Pancreas (tissue), 10 donors: Measurements from ENCODE around the gene IL21R. TPM values are rescaled to one million over a fixed set of nuclear protein-coding genes. Genes with fewer than 3 reads are reported as not detected.

ENCODE experiments used
- ATAC-seq, 4 donors: fragments of 200-7000 bp; cut with Tn5 transposase; one replicate each; pipeline versions ENCODE4 v1.8.0 to v1.9.1; 2020; ENCODE audit warnings: mild to moderate bottlenecking in 4 of 4, moderate library complexity in 4 of 4
- DNase-seq, 6 donors: peaks; one replicate each; pipeline ENCODE4 v3.0.0-alpha.2; 2020
- FAIRE-seq: peaks from 2 replicates; lab custom pipeline; 2012; peaks lifted over from hg19 to GRCh38; lab: Jason Lieb, UNC
- H3K27ac ChIP-seq, 4 donors: fragments of 200-600 bp; sonication (generic); 1 replicate in 3 of 4; 2 replicates in 1 of 4; pipeline versions ENCODE4 v1.5.0 to v1.8.0; 2020
- H3K27me3 ChIP-seq, 4 donors: fragments of 200-600 bp; one replicate each; pipeline ENCODE4 v1.8.0; 2021
- H3K36me3 ChIP-seq, 3 donors: fragments of 200-600 bp; sonication (generic) in 1 of 3; one replicate each; pipeline versions ENCODE4 v1.5.0 to v1.8.0; 2020 to 2021
- H3K4me1 ChIP-seq, 3 donors: fragments of 200-600 bp; one replicate each; pipeline ENCODE4 v1.8.0; 2021
- H3K4me3 ChIP-seq, 4 donors: fragments of 200-600 bp; sonication (generic) in 2 of 4; one replicate each; pipeline versions ENCODE4 v1.5.0 to v1.8.0; 2020 to 2021
- H3K9me3 ChIP-seq, 4 donors: fragments of 200-600 bp; one replicate each; pipeline ENCODE4 v1.8.0; 2021
- WGBS, 2 donors: extraction: QIAGEN DNeasy Blood & Tissue Kit; methylation state at CpG; one replicate each; pipeline ENCODE4 v1.1.7; 2013; 5-methylcytosine and 5-hydroxymethylcytosine counted together
- intact Hi-C, 3 donors: fragments of 100-400 bp; cut with DNase I; formaldehyde crosslinking; loops; one replicate each; pipeline versions ENCODE4 v1.11.1 to v1.14.2; 2022
- polyA plus RNA-seq, 2 donors: library from polyadenylated mRNA; stranded (reverse); fragments of 200-250 nt; gene quantifications; one replicate each; pipeline ENCODE4 v1.2.3, GENCODE V29; 2013
- total RNA-seq, 6 donors: library from RNA; stranded (reverse); fragmentation: NEBNext Ultra II Directional in 4 of 6; extraction: Animal tissue kit (Norgen Biotek cat#: 25700) in 4 of 6; gene quantifications; one replicate each; pipeline versions ENCODE4 v1.2.1 to v1.2.4, GENCODE V29; 2021 to 2023
- TF ChIP-seq, protein P1 (sequence below), 4 donors: fragments of 200-600 bp; sonication (generic) in 3 of 4; IDR thresholded peaks; one replicate each; pipeline versions ENCODE4 v1.5.0 to v1.8.0; 2021; ENCODE audit warnings: antibody characterized with exemption in 4 of 4
- donor health status: healthy with polysubstance abuse.
- donor health status: DM: no; HTN: no; CAD: no; lungs with moderate emphysema.
- donor health status: DM: no; HTN: no; CAD: no.
- donor health status: control.
- donor health status: control.
- donor health status: Bipolar disorder and iron deficiency.
- donor health status: DM: yes; HTN: yes; CAD: no.
- donor health status: DM: no; HTN: no; CAD: no.
- donor health status: DM: no; HTN: no; CAD: no.
- donor health status: DM: yes; HTN: yes; CAD: no.

The IL21R gene
- total and polyA plus RNA-seq, 8 donors = 0.08 to 0.79 (median 0.31) TPM; not detected in 2

DNA sequence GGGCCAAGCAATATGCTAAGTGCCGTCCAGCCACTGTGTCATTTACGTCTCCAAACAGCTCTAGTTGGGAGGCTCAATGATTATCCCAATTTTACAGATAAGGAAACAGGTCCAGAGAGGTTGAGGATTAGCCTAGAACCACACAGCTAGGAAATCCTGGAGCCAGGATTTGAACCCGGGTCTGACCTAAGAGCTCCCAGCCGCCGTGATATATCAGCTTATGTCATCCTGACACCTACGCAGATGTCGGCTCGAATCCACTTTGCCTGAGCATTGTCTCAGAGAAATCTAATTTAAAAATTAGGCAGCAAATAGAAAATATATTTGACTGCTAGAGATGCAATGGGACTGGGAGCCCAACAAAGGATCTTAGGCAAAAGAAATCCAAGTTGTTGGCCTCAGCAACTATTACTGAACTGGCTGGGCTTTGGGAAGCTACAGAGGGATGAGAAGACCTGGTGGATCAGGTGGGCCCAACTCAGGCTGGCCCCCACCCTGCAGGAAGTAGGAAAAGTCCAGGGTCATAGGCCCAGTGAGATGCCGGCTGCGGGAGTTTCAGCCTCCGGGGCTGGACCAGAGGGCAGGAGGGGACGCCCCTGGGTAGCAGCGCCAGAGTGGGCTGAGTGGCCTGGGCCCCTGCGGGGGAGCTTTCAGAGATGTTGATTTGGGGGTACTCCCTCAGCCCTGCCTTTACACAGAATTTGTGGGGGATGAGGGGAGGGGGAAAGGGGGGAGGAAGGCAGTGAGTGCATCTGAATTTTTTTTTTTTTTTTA is 35.1 kb upstream of the IL21R start:
- peak overlapping the region in 1 of 4 donors; percentile 30 for H3K4me3 ChIP-seq
- no peak for ATAC-seq
- no peaks in the 10 kb centered on the region for H3K9me3 ChIP-seq
- no peak for FAIRE-seq
- H3K36me3 ChIP-seq = no peaks in the 10 kb centered on the region
- DNase-seq = peak in 2 of 6 donors; percentile 18 to 73
- H3K27ac ChIP-seq = peak overlapping the region in 2 of 4 donors; percentile 53 to 66
- intact Hi-C loops = loop anchor here in 1 of 3 donors (10.0 kb wide), 2 partner anchors 132 to 192 kb away; no protein-coding TSS in a partner anchor
- no peaks in the 10 kb centered on the region for H3K27me3 ChIP-seq
- peaks cover 16 to 30% (median 20%) of the 10 kb centered on the region in 3 donors for H3K4me1 ChIP-seq
- WGBS, 2 donors = 78 to 81% methylated on average over 14 of the region's 14 CpGs
- TF ChIP-seq, protein P1, sequence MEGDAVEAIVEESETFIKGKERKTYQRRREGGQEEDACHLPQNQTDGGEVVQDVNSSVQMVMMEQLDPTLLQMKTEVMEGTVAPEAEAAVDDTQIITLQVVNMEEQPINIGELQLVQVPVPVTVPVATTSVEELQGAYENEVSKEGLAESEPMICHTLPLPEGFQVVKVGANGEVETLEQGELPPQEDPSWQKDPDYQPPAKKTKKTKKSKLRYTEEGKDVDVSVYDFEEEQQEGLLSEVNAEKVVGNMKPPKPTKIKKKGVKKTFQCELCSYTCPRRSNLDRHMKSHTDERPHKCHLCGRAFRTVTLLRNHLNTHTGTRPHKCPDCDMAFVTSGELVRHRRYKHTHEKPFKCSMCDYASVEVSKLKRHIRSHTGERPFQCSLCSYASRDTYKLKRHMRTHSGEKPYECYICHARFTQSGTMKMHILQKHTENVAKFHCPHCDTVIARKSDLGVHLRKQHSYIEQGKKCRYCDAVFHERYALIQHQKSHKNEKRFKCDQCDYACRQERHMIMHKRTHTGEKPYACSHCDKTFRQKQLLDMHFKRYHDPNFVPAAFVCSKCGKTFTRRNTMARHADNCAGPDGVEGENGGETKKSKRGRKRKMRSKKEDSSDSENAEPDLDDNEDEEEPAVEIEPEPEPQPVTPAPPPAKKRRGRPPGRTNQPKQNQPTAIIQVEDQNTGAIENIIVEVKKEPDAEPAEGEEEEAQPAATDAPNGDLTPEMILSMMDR (IDR thresholded peaks at IDR 0.05) = no peak

DNA sequence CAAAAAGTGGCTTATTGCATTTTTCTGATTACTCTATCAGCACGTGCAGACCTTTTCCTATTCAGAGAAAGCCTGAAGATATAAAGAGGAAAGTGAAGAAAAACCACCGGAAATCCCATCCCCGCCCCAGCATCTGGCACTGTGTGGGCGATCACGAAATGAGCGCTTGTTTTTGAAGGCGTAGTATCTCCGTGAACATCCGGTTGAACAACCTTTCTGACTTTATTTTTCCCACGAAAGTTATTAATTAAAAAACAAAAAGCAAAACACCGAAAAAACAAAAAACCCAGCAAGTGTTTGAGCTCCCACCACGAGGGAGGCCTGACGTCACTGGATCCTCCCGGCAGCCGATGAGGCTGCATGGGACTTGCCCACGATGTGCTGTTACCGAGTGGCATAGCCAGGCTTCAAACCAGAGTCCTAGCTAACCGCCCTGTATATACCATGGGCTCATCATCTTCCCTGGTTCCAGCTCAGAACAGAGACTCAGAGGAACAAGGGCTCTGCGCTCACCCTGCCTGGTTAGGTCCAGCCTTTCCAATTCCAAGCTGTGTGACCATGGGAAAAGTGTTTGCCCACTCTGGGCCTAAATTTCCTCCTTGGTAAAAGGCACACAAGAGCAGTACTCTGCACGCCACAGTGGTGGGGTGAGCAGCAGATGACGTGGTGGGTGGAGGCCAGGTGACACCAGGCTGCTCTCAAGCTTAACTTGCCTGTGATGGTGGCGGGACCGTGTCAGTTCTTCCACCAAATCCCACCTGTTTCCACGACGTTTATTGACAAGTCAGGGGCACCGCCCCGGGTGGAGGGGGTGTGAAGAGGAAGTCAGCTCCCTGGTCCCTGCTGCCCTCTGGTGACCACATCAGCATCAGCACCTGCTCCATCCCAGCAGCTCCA is 34.3 kb upstream of the IL21R start:
- peak; percentile 60 to 87 (median 76) for DNase-seq
- Histone ChIP-seq H3K36me3 (no peaks in the 10 kb centered on the region), H3K27ac (peak overlapping the region in 2 of 4 donors; percentile 53 to 66), H3K4me3 (peak overlapping the region in 1 of 4 donors; percentile 30), H3K27me3 (no peaks in the 10 kb centered on the region), H3K4me1 (peaks cover 16 to 30% (median 20%) of the 10 kb centered on the region in 3 donors), H3K9me3 (no peaks in the 10 kb centered on the region)
- 9% methylated on average over 27 of the region's 27 CpGs for WGBS, 2 donors
- no peak for FAIRE-seq
- peak; percentile 73 to 83 (median 83) for ATAC-seq
- intact Hi-C loops = loop anchor here in 1 of 3 donors (10.0 kb wide), 2 partner anchors 133 to 193 kb away; no protein-coding TSS in a partner anchor
- TF ChIP-seq, protein P1 (IDR thresholded peaks at IDR 0.05) = peak; percentile 63 to 85 (median 66)

DNA sequence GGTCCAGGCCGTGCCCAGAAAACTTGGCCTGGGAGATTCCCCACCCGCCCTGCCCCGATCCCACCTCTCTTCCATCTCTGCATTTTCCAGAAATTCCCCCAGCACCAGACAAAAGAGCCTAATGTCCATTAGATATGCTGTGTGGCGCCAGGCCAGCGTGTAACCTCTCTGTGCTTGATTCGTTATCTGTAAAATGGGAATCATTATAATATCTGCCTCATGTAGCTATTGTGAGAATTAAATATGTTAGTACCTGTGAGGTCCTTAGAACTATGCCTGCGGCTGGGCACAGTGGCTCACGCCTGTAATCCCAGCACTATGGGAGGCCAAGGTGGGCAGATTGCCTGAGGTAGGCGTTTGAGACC is 33.6 kb upstream of the IL21R start:
- no peak for FAIRE-seq
- H3K27ac ChIP-seq = no peak overlapping the region
- DNase-seq = no peak
- peaks cover 16 to 27% (median 20%) of the 10 kb centered on the region in 3 donors for H3K4me1 ChIP-seq
- ATAC-seq = no peak
- no peaks in the 10 kb centered on the region for H3K9me3 ChIP-seq
- H3K36me3 ChIP-seq = no peaks in the 10 kb centered on the region
- no peak overlapping the region for H3K4me3 ChIP-seq
- intact Hi-C loops = loop anchor here in 1 of 3 donors (10.0 kb wide), 2 partner anchors 134 to 194 kb away; no protein-coding TSS in a partner anchor
- TF ChIP-seq, protein P1 (IDR thresholded peaks at IDR 0.05) = peak in 1 of 4 donors; percentile 1
- WGBS, 2 donors = 40 to 49% methylated on average over 9 of the region's 9 CpGs
- H3K27me3 ChIP-seq = no peaks in the 10 kb centered on the region

GRCh38 chr16:27369806-27370205 is 32.2 kb upstream of the IL21R start:
- Histone ChIP-seq H3K27ac (no peak overlapping the region), H3K9me3 (no peaks in the 10 kb centered on the region), H3K27me3 (no peaks in the 10 kb centered on the region), H3K4me1 (peaks cover 2 to 12% (median 9%) of the 10 kb centered on the region in 3 donors), H3K4me3 (no peak overlapping the region), H3K36me3 (no peaks in the 10 kb centered on the region)
- TF ChIP-seq, protein P1 (IDR thresholded peaks at IDR 0.05) = no peak
- intact Hi-C loops = loop anchor here in 2 of 3 donors (5.0 to 10.0 kb wide), 4 partner anchors 135 to 195 kb away; no protein-coding TSS in a partner anchor
- WGBS, 2 donors = 79 to 93% methylated on average over 3 of the region's 3 CpGs
- FAIRE-seq = no peak
- ATAC-seq = no peak
- no peak for DNase-seq
